Activated CD8-positive, alpha-beta memory T cell treated with anti-CD3 and anti-CD28 coated beads for 36 hours (primary cell): ENCODE data around the gene PTPRCAP. TPM values are rescaled to one million over a fixed set of nuclear protein-coding genes. Genes with fewer than 3 reads are reported as not detected.

Source experiments
- CTCF ChIA-PET: fragments of 350-600 bp; sonication (Branson Sonifier 250); formaldehyde crosslinking; loops from one replicate; lab custom pipeline; 2021; ENCODE audit warnings: antibody characterized with exemption; lab: Charles Lee
- POLR2A ChIA-PET: fragments of 350-600 bp; sonication (Branson Sonifier 250); formaldehyde crosslinking; loops from one replicate; lab custom pipeline; 2021; ENCODE audit warnings: antibody characterized with exemption; lab: Charles Lee
- total RNA-seq, 2 experiments: library from RNA; stranded (reverse); gene quantifications; one replicate each; pipeline ENCODE4 v1.2.3, GENCODE V29; 2021

PTPRCAP gene
- total RNA-seq, 2 experiments from 2014 or later = 147 to 151 TPM

- POLR2A ChIA-PET = interaction anchor here (0.9 to 1.4 kb wide), 3 partner anchors 9 to 17 kb away, joined by 3 read pairs; no protein-coding TSS in a partner anchor
- CTCF ChIA-PET = no interaction called here
Measured at GRCh38 chr11:67451658-67451976, 14.1 kb upstream of the PTPRCAP start.

GRCh38 chr11:67450796-67451657 is 13.5 kb upstream of the PTPRCAP start:
- CTCF ChIA-PET = no interaction called here
- POLR2A ChIA-PET = interaction anchor here (0.9 to 1.4 kb wide), 3 partner anchors 10 to 17 kb away, joined by 3 to 4 read pairs (median 3); partner anchors contain the start of gene PTPRCAP

- CTCF ChIA-PET = no interaction called here
Measured at GRCh38 chr11:67449116-67449844, 11.8 kb upstream of the PTPRCAP start.

GRCh38 chr11:67448220-67448609 is 10.7 kb upstream of the PTPRCAP start:
- ChIA-PET POLR2A (interaction anchor here (1.2 kb wide), 1 partner anchor 20 kb away, joined by 4 read pairs; no protein-coding TSS in a partner anchor), CTCF (no interaction called here)

More at GRCh38 chr11:67449116-67449844, 11.8 kb upstream of the PTPRCAP start:
- POLR2A ChIA-PET = interaction anchor here (0.7 to 1.6 kb wide), 3 partner anchors 8 to 20 kb away, joined by 4 to 6 read pairs (median 4); partner anchors contain the start of genes PTPRCAP and TMEM134

GRCh38 chr11:67445515-67445914 is 8.0 kb upstream of the PTPRCAP start:
- CTCF ChIA-PET = no interaction called here

GRCh38 chr11:67442504-67443404 is 5.3 kb upstream of the PTPRCAP start:
- ChIA-PET POLR2A (interaction anchor here (0.6 to 1.1 kb wide), 3 partner anchors 30 to 43 kb away, joined by 3 to 7 read pairs (median 4); no protein-coding TSS in a partner anchor), CTCF (no interaction called here)

More at GRCh38 chr11:67445515-67445914, 8.0 kb upstream of the PTPRCAP start:
- POLR2A ChIA-PET = interaction anchor here (0.6 to 1.2 kb wide), 3 partner anchors 9 to 43 kb away, joined by 3 to 7 read pairs (median 5); no protein-coding TSS in a partner anchor

GRCh38 chr11:67441731-67442351 is 4.4 kb upstream of the PTPRCAP start:
- CTCF ChIA-PET = no interaction called here
- POLR2A ChIA-PET = interaction anchor here (0.9 kb wide), 1 partner anchor 35 kb away, joined by 3 read pairs; no protein-coding TSS in a partner anchor

GRCh38 chr11:67441098-67441563 is 3.6 kb upstream of the PTPRCAP start:
- POLR2A ChIA-PET = interaction anchor here (0.6 to 0.9 kb wide), 2 partner anchors 8 to 34 kb away, joined by 3 to 4 read pairs; no protein-coding TSS in a partner anchor
- CTCF ChIA-PET = interaction anchor here (0.6 kb wide), 1 partner anchor 24 kb away, joined by 3 read pairs; no protein-coding TSS in a partner anchor

GRCh38 chr11:67440229-67441097 is 3.0 kb upstream of the PTPRCAP start:
- ChIA-PET POLR2A (interaction anchor here (0.6 to 4.7 kb wide), 5 partner anchors 9 to 39 kb away, joined by 3 to 39 read pairs (median 4); partner anchors contain the start of genes PPP1CA and RPS6KB2), CTCF (interaction anchor here (0.6 kb wide), 1 partner anchor 24 kb away, joined by 3 read pairs; no protein-coding TSS in a partner anchor)

- ChIA-PET CTCF (interaction anchor here (0.8 to 1.5 kb wide), 9 partner anchors 19 to 49 kb away, joined by 3 to 7 read pairs (median 4); partner anchors contain the start of genes AIP and TBC1D10C), POLR2A (interaction anchor here (0.5 to 5.6 kb wide), 9 partner anchors 11 to 46 kb away, joined by 3 to 79 read pairs (median 25); partner anchors contain the start of genes AIP, PPP1CA, RPS6KB2 and TBC1D10C)
Measured at GRCh38 chr11:67439321-67440228, 2.1 kb upstream of the PTPRCAP start.

- ChIA-PET CTCF (interaction anchor here (0.7 to 3.0 kb wide), 15 partner anchors 10 to 68 kb away, joined by 3 to 16 read pairs (median 4); partner anchors contain the start of genes PITPNM1, PPP1CA, RPS6KB2 and TBC1D10C), POLR2A (interaction anchor here (0.6 to 5.6 kb wide), 16 partner anchors 10 to 206 kb away, joined by 3 to 79 read pairs (median 12); partner anchors contain the start of genes AIP, PPP1CA, RAD9A and RPS6KB2)
Measured at GRCh38 chr11:67438158-67438902, 848 bp upstream of the PTPRCAP start.

GRCh38 chr11:67437809-67438157 is 301 bp upstream of the PTPRCAP start:
- ChIA-PET CTCF (interaction anchor here (0.5 to 3.0 kb wide), 13 partner anchors 9 to 69 kb away, joined by 3 to 16 read pairs (median 4); partner anchors contain the start of genes PITPNM1, PPP1CA, RPS6KB2 and TMEM134), POLR2A (interaction anchor here (0.6 to 5.6 kb wide), 16 partner anchors 9 to 205 kb away, joined by 3 to 79 read pairs (median 9); partner anchors contain the start of genes AIP, CLCF1, PPP1CA and RAD9A)

- POLR2A ChIA-PET = interaction anchor here (0.8 to 5.6 kb wide), 12 partner anchors 8 to 49 kb away, joined by 3 to 79 read pairs (median 16); partner anchors contain the start of genes AIP, PPP1CA, RPS6KB2 and TBC1D10C
- CTCF ChIA-PET = interaction anchor here (0.8 to 3.0 kb wide), 10 partner anchors 8 to 69 kb away, joined by 3 to 16 read pairs (median 4); partner anchors contain the start of genes PITPNM1, PPP1CA, RPS6KB2 and TMEM134
Measured at GRCh38 chr11:67436459-67437081, 912 bp downstream of the PTPRCAP start.
